ENCODE data around the gene RNFT2. TPM values are rescaled to one million over a fixed set of nuclear protein-coding genes. Genes with fewer than 3 reads are reported as not detected.

Gene RNFT2
- total RNA-seq, 2 experiments from 2014 or later: 10.7 to 11.6 TPM

DNA sequence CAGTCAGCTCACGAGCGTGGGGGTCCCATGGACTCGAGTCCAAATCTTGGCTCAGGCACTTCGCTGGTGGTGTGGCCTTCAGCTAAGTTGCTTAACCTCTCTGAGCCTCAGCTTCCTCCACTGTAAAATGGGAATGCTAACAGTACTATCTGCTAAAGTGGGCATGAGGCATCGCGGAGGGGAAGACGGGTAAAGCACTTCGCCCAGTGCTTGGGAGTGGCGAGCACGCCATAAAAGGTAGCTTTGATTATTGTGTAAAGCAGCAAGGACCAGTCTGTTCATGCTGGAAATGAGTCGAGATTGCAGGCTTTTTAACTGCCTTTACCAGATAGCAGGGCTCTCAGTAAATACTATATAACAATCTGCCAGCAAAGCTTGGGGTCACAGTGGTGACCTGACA lies 118.6 kb downstream of the RNFT2 start:
- Mint-ChIP-seq H3K27me3 (peaks cover 17% of the 10 kb centered on the region), H3K4me3 (no peak overlapping the region), H3K27ac (no peak overlapping the region), H3K36me3 (ENCODE audit: low read depth) (no peaks in the 10 kb centered on the region), H3K4me1 (ENCODE audit: low read depth) (peaks cover 7% of the 10 kb centered on the region), H3K9me3 (no peaks in the 10 kb centered on the region)
- CTCF ChIA-PET: interaction anchor here (1.0 kb wide), 1 partner anchor 13 kb away, joined by 4 read pairs; no protein-coding TSS in a partner anchor
- ATAC-seq (no peak), DNase-seq (no peak)
- POLR2A ChIA-PET: no interaction called here
- intact Hi-C loops (cut with micrococcal nuclease): no loop called here
- TF ChIP-seq, protein P1, sequence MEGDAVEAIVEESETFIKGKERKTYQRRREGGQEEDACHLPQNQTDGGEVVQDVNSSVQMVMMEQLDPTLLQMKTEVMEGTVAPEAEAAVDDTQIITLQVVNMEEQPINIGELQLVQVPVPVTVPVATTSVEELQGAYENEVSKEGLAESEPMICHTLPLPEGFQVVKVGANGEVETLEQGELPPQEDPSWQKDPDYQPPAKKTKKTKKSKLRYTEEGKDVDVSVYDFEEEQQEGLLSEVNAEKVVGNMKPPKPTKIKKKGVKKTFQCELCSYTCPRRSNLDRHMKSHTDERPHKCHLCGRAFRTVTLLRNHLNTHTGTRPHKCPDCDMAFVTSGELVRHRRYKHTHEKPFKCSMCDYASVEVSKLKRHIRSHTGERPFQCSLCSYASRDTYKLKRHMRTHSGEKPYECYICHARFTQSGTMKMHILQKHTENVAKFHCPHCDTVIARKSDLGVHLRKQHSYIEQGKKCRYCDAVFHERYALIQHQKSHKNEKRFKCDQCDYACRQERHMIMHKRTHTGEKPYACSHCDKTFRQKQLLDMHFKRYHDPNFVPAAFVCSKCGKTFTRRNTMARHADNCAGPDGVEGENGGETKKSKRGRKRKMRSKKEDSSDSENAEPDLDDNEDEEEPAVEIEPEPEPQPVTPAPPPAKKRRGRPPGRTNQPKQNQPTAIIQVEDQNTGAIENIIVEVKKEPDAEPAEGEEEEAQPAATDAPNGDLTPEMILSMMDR (IDR thresholded peaks at IDR 0.05): no peak

DNA sequence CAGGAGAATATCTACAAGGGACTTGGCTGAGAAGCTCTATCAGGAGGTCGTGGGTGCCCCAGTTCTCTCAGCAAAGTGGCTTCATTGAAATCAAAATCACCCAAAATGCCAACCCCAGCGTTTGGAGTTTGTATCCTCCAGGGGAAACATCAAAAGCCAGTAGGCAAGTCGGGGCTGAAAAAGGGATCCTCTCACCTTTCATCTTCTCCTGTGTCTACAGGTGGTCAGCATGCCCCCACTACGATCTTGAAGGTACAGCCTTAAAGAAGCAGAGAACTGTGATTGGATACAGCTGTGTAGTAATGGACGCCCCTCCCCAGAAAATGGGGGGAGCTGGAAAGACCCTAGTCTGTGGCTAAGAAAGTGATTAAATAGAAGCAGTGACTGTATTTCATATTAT lies 121.0 kb downstream of the RNFT2 start:
- Mint-ChIP-seq H3K4me1 (ENCODE audit: low read depth) (peaks cover 7% of the 10 kb centered on the region), H3K4me3 (no peak overlapping the region), H3K36me3 (ENCODE audit: low read depth) (no peaks in the 10 kb centered on the region), H3K27me3 (peaks cover 20% of the 10 kb centered on the region), H3K9me3 (no peaks in the 10 kb centered on the region), H3K27ac (no peak overlapping the region)
- intact Hi-C loops (cut with micrococcal nuclease): no loop called here
- ATAC-seq: no peak
- DNase-seq: no peak
- POLR2A ChIA-PET: no interaction called here
- TF ChIP-seq, protein P1 (IDR thresholded peaks at IDR 0.05): no peak
- CTCF ChIA-PET: no interaction called here

DNA sequence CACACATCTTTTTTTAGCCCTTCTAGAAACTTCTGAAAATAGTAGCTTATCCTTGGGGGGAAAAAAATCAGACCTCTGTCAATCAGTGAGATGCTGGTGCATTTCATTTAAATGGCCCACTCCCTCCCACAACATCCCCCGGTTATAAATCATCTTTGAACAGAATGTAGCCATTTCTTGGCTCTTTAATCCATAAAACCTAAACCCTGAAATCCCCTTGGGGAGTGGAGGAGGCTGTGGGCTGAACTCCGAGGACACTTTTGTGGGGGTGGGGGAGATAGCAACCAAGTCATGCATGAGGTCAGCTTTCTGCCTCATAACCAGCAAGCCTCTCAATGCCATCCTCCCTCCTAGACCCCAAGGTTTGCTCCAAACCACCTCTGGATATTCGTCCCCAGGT lies 122.1 kb downstream of the RNFT2 start:
- H3K4me3 Mint-ChIP-seq: no peak overlapping the region
- intact Hi-C loops (cut with micrococcal nuclease): no loop called here
- H3K9me3 Mint-ChIP-seq: no peaks in the 10 kb centered on the region
- TF ChIP-seq, protein P1 (IDR thresholded peaks at IDR 0.05): no peak
- no peak for DNase-seq
- no peak for ATAC-seq
- ChIA-PET CTCF (interaction anchor here (1.3 kb wide), 1 partner anchor 151 kb away, joined by 4 read pairs; no protein-coding TSS in a partner anchor), POLR2A (no interaction called here)
- peaks cover 7% of the 10 kb centered on the region for H3K4me1 Mint-ChIP-seq (ENCODE audit: low read depth)
- no peaks in the 10 kb centered on the region for H3K36me3 Mint-ChIP-seq (ENCODE audit: low read depth)
- H3K27me3 Mint-ChIP-seq: peaks cover 21% of the 10 kb centered on the region
- H3K27ac Mint-ChIP-seq: no peak overlapping the region

DNA sequence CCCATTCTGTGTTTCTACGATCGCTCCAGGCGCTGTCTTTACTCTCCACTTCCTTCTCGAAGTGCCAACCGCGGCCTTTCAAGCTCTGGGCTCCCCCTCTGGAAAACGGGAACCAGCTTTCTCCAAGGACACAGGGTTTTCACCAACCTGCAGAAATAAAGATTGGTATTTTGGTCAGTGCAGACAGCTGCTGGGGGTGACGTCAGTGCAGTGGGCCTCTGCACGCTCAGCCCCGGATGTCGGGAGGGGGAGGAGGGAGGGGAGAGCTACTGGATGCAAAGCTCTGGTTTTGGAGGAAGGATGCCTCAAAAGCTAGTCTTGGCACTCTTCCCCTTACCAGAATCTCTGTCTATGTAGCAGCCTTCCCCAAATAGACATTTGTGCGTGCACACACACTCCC lies 123.2 kb downstream of the RNFT2 start:
- no peak overlapping the region for H3K27ac Mint-ChIP-seq
- ChIA-PET CTCF (interaction anchor here (1.3 kb wide), 1 partner anchor 152 kb away, joined by 4 read pairs; no protein-coding TSS in a partner anchor), POLR2A (no interaction called here)
- no peaks in the 10 kb centered on the region for H3K36me3 Mint-ChIP-seq (ENCODE audit: low read depth)
- TF ChIP-seq, protein P1 (IDR thresholded peaks at IDR 0.05): no peak
- H3K9me3 Mint-ChIP-seq: no peaks in the 10 kb centered on the region
- peaks cover 7% of the 10 kb centered on the region for H3K4me1 Mint-ChIP-seq (ENCODE audit: low read depth)
- intact Hi-C loops (cut with micrococcal nuclease): no loop called here
- peak; percentile 94 for ATAC-seq
- no peak overlapping the region for H3K4me3 Mint-ChIP-seq
- peak; percentile 74 for DNase-seq
- H3K27me3 Mint-ChIP-seq: peaks cover 21% of the 10 kb centered on the region

DNA sequence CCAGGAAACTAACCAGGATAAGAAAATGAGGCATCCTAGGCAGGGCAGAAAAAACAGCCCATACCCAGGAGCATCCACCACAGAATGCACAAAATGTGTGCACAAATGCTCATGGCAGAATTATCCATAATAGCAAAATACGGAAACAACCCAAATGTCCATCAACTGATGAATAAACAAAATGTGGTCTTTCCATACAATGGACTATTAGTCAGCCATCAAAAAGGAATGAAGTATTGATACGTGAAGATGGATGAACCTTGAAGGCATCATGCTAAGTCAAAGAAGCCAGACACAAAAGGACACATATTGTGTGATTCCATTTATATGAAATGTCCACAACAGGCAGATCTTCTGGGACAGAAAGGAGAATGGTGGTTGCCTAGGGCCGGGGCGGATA lies 124.1 kb downstream of the RNFT2 start:
- H3K27me3 Mint-ChIP-seq: peaks cover 20% of the 10 kb centered on the region
- DNase-seq (no peak), ATAC-seq (no peak)
- no peak overlapping the region for H3K27ac Mint-ChIP-seq
- TF ChIP-seq, protein P1 (IDR thresholded peaks at IDR 0.05): no peak
- ChIA-PET CTCF (interaction anchor here (1.7 kb wide), 1 partner anchor 11 kb away, joined by 4 read pairs; no protein-coding TSS in a partner anchor), POLR2A (no interaction called here)
- intact Hi-C loops (cut with micrococcal nuclease): no loop called here
- no peak overlapping the region for H3K4me3 Mint-ChIP-seq
- H3K4me1 Mint-ChIP-seq (ENCODE audit: low read depth): peaks cover 7% of the 10 kb centered on the region
- no peaks in the 10 kb centered on the region for H3K9me3 Mint-ChIP-seq
- H3K36me3 Mint-ChIP-seq (ENCODE audit: low read depth): no peaks in the 10 kb centered on the region
